OCI-LY3 (cell line): ENCODE measurements around the gene ZNF675.

Source experiments
- EZH2phosphoT487 ChIP-seq: fragments of 200-600 bp; shearing (Covaris generic); IDR thresholded peaks from 2 replicates; pipeline ENCODE4 v1.6.1; 2018; ENCODE audit warnings: antibody characterized with exemption, mixed run types, low read depth
- TF ChIP-seq, protein P1 (sequence below): fragments of 200-600, 300-600 bp; sonication (generic); IDR thresholded peaks from 2 replicates; pipeline ENCODE4 v1.5.1; 2014; ENCODE audit warnings: antibody characterized with exemption, low read length, low read depth

GRCh38 chr19:23716792-23717191 lies 29.8 kb upstream of the ZNF675 start:
- TF ChIP-seq, protein P1, sequence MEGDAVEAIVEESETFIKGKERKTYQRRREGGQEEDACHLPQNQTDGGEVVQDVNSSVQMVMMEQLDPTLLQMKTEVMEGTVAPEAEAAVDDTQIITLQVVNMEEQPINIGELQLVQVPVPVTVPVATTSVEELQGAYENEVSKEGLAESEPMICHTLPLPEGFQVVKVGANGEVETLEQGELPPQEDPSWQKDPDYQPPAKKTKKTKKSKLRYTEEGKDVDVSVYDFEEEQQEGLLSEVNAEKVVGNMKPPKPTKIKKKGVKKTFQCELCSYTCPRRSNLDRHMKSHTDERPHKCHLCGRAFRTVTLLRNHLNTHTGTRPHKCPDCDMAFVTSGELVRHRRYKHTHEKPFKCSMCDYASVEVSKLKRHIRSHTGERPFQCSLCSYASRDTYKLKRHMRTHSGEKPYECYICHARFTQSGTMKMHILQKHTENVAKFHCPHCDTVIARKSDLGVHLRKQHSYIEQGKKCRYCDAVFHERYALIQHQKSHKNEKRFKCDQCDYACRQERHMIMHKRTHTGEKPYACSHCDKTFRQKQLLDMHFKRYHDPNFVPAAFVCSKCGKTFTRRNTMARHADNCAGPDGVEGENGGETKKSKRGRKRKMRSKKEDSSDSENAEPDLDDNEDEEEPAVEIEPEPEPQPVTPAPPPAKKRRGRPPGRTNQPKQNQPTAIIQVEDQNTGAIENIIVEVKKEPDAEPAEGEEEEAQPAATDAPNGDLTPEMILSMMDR: no peak
- no peak for TF ChIP-seq EZH2phosphoT487
